GM21529 (cell line): Measurements from ENCODE around the gene CCDC82.
"Not testable (repeated sequence)": the region's sequence is repeated elsewhere in the genome, so short reads cannot be mapped to it uniquely, and the experiment has no call there.

ENCODE experiments used
- ATAC-seq: cut with Tn5 transposase; IDR thresholded peaks from one replicate; pipeline ENCODE4 v1.9.1; 2021; ENCODE audit not compliant: unreplicated experiment

The CCDC82 gene

GRCh38 chr11:96389720-96390487 is at the start of gene CCDC82, which contains the start of gene JRKL:
Gene CCDC82, minus strand, starts transcription at chr11:96389912. Its CDS starts 5,165 bp downstream, at chr11:96384747.
Gene JRKL, plus strand, starts transcription at chr11:96390013. Its CDS starts 637 bp downstream, at chr11:96390650.
- ATAC-seq: peak; percentile 91

- not testable (repeated sequence) for ATAC-seq
Measured at GRCh38 chr11:96432654-96433053, 42.9 kb upstream of the CCDC82 start.

DNA sequence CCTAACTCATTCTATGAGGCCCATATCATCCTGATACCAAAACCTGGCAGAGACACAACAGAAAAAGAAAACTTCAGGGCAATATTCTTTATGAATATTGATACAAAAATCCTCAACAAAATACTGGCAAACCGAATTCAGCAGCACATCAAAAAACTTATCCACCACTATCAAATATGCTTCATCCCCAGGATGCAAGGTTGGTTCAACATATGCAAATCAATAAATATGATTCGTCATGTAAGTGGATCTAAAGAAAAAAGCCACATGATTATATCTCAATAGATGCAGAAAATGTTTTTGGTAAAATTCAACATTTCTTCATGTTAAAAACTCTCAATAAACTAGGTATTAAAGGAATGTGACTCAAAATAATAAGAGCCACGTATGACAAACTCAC is 41.0 kb upstream of the CCDC82 start:
- no peak for ATAC-seq

GRCh38 chr11:96424693-96425092 is 35.0 kb upstream of the CCDC82 start:
- no peak for ATAC-seq

DNA sequence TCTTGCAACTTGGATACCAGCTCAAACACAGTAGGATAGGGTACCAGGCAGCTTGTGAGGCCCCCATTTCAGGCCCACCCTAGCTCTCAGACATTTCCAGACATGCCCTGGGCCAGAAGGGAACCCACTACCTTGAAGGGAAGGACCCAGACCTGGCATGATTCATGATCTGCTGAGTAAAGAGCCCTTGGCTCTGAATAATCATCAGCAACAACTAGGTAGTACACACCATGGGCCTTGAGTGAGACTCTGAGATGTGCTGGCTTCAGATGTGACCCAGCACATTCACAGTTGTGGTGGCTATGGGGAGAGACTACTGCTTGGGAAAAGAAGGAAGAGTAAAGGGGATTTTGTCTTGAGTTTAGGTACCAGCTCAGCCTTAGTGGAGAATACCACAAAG is 23.7 kb upstream of the CCDC82 start:
- no peak for ATAC-seq

DNA sequence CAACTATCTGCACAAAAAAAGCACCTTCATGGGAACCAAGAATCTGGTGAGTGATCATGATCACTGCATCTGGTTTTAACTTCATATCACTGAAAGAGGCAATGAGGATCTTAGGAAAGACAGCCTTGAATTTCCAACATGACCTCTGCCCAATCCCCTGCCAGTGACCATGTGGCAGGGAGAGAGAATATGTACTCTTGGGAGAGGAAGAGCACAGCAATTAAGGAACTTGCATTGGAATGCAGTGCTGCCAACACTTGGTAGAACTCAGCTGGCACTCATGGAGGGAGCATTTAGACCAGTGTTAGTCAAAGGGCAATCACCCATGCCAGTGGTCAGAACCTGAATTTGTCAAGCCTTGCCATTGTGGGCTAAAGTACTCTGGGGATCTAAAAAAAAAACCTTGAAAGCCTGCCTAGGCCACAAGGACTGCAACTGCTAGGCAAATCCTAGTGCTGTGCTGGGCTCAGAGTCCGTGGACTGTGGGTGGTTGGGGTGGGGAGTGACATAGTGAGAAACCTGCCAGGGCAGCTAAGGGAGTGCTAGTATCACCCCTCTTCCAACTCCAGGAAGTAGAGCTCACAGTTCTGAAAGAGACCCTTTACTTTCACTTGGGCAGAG is 23.2 kb upstream of the CCDC82 start:
- ATAC-seq: no peak

DNA sequence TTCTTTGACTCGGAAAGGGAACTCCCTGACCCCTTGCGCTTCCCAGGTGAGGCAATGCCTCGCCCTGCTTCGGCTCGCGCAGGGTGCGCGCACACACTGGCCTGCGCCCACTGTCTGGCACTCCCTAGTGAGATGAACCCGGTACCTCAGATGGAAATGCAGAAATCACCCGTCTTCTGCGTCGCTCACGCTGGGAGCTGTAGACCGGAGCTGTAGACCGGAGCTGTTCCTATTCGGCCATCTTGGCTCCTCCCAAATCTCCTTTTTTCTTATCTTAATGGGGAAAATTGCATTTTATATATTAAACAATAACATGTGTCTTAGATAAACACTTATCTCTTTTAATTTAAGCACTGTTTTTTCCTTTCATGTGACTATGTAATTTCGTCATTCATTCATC is 21.7 kb upstream of the CCDC82 start:
- not testable (repeated sequence) for ATAC-seq

- ATAC-seq: no peak
Measured at GRCh38 chr11:96400697-96401096, 11.0 kb upstream of the CCDC82 start.

GRCh38 chr11:96397863-96398262 is 8.2 kb upstream of the CCDC82 start:
- ATAC-seq: no peak

DNA sequence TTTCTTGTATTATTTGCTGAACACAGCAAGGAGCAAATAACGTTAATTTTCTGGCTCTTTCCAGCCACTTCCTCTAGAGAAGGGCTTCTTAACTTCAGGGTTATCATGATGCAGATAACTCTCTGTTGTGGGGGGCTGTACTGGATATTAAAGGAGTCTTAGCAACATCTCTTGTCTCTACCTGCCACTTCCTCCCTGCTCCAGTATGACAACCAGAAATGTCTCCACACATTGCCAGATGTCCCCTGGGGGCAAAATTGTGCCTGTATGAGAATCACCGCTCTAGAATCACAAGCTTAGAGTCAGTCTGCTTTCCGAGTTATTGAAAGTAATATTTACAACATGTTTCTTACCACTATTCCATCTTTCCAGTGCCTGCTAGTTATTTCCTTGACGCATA is 6.9 kb upstream of the CCDC82 start:
- no peak for ATAC-seq

DNA sequence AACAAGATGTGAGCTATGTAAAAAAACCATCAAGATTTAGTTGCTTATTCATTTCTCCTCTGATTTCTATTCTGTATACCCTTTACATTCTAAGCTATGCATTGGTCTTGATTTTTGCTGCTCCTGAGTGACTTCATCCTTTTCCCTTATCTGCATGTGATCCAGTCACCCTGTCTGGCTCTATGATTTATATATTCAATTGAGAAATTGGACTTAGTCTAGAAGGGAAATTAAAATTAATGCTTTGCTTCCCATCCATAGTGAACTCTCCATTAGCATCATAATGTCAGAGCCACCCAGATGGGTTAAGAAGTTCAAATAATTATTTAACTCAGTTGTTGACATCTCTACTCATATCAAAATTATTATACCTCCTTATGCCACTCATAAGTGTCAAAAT is 5.1 kb upstream of the CCDC82 start:
- no peak for ATAC-seq

DNA sequence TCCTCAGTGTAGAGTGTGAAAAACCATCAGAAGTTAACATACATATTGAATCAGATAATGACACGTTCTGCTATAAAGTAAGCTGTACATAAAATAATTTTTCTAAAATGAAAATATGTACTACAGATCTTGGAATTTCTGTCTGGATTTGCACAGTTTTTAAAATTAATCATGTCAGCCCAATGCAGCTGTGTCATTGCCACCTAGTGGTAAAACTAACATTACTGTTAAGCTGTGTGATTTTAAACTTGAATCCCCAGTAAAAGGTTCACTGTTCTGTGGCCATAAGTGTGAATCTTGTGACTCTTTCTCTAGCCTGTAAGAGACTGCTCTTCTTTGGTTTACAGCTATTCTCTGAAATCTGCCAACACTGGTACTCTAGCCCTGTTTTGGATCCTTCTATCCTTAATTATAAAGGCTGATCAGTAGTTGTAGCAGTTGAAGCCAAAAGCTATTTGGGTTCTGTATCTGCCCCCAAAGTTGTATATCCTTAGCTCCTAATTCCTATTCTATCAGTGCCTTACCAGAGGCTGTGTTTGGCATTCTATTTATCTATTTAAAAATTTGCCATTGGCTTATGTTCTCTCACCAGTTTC is 4.1 kb upstream of the CCDC82 start:
- no peak for ATAC-seq

DNA sequence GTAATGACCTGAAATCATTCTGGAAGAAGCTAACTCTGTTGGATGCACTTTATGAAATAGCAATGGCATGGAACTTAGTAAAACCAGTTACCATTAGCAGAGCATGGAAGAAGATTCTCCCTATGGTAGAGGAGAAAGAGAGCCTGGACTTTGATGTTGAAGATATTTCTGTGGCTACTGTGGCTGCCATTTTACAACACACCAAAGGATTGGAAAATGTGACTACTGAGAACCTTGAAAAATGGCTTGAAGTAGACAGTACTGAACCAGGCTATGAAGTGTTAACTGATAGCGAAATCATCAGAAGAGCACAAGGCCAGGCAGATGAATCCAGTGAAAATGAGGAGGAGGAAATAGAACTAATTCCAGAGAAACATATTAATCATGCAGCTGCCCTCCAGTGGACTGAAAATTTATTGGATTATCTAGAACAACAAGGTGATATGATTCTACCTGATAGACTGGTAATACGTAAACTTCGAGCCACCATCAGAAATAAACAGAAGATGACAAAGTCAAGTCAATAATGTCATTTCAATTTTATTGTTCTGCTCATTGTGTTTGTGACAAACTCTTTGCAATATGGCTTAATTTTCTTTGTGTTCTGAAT is 2.1 kb upstream of the CCDC82 start:
- ATAC-seq: no peak

DNA sequence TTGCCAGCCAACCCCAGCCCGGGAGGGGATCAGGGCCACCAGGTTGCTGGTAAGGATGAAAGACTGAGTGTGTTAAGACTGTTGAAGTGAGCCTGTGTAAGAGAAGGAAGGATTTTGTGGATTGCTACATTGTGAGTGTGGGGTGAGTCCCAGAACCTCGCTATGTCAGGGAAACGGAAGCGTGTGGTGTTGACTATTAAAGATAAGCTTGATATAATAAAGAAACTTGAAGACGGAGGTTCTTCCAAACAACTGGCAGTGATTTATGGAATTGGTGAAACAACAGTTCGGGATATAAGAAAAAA is 728 bp upstream of the CCDC82 start:
- no peak for ATAC-seq

- ATAC-seq: peak; percentile 46
Measured at GRCh38 chr11:96388891-96389719, 607 bp downstream of the CCDC82 start.

- no peak for ATAC-seq
Measured at GRCh38 chr11:96385187-96385586, 4.5 kb downstream of the CCDC82 start.

GRCh38 chr11:96384156-96384555 is 5.6 kb downstream of the CCDC82 start:
- no peak for ATAC-seq

GRCh38 chr11:96376796-96377195 is 12.9 kb downstream of the CCDC82 start:
- no peak for ATAC-seq

DNA sequence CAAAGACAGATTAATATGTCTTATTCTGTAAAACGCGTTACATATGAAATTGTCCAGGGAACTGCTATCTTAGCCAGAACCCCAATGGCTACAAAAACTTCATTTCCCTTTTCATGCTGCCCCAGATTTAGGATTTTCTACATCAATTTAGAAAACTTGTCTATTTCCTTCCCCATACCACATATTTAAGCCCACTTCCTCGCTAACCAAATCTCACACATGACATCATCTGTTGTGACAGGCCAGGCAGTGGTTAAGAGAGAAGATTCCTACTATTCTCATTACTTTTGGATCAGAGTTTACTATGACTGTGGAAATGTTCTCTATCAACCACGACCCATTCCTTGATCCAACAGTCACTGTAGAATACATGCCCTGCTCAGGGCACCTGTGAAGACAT is 15.9 kb downstream of the CCDC82 start:
- no peak for ATAC-seq

GRCh38 chr11:96367342-96367741 is 22.4 kb downstream of the CCDC82 start:
- no peak for ATAC-seq

GRCh38 chr11:96366024-96366423 is 23.7 kb downstream of the CCDC82 start:
- ATAC-seq: no peak
